HT-29 (cell line): Measurements from ENCODE around the gene GPR137C. TPM values are rescaled to one million over a fixed set of nuclear protein-coding genes. Genes with fewer than 3 reads are reported as not detected.
"Not testable (repeated sequence)": the region's sequence is repeated elsewhere in the genome, so short reads cannot be mapped to it uniquely, and the experiment has no call there.

ENCODE experiments used
- DNase-seq: peaks from one replicate; pipeline ENCODE4 v3.0.0-alpha.2; 2015; ENCODE audit warnings: low spot score
- total RNA-seq: library from RNA; depleted of rRNA; stranded (reverse); fragments of >200 nt; shearing (Covaris generic); gene quantifications from 2 replicates; pipeline ENCODE4 v1.2.3, GENCODE V29; 2014

The GPR137C gene
- total RNA-seq, 1 experiment from 2014 or later, result 0.48 TPM

GRCh38 chr14:52563120-52563519 is 10.5 kb downstream of the GPR137C start:
- no peak for DNase-seq

DNA sequence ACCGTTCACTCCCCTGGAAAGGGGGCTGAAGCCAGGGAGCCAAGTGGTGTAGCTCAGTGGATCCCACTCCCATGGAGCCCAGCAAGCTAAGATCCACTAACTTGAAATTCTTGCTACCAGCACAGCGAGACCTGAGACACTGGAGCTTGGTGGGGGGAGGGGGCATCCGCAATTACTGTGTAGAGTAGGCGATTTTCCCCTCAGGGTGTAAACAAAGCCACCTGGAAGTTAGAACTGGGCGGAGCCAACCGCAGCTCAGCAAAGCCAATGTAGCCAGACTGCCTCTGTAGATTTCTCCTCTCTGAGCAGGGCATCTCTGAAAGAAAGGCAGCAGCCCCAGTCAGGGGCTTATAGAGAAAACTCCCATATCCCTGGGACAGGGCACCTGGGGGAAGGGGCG is 15.8 kb downstream of the GPR137C start:
- not testable (repeated sequence) for DNase-seq

DNA sequence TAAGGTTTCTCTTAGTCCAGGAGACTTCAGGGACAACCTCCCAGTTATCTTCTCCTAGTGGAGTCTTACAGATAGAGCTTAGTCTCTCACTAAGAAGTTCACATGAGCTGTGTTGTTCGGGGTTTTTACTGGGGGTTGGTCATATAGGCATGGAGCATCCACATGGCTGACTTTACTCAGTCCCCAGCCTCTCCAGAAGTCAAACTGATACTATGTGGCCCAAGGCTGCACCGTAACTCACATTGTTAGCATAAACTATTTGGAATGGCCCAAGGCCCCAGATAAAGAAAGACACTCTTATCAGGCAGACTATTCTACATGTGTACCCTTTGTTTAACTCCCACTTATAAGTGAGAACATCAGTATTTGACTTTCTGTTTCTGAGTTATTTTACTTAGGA is 23.2 kb downstream of the GPR137C start:
- no peak for DNase-seq

GRCh38 chr14:52583544-52583943 is 30.9 kb downstream of the GPR137C start:
- DNase-seq, result no peak

DNA sequence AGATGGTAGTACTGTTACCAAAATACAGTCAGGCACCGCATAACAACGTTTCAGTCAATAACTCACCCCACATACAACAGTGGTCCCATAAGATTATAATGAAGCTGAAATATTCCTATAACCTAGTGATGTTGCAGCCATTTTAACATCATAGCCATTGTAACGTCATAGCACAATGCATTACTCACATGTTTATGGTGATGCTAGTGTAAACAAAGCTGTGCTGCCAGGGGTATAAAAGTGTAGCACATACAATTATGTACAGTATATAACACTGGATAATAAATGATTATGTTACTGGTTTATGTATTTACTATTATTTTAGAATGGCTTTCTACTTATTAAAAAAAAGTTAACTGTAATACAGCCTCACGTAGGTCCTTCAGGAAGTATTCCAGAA is 37.0 kb downstream of the GPR137C start:
- DNase-seq, result no peak

GRCh38 chr14:52590318-52590717 is 37.7 kb downstream of the GPR137C start:
- DNase-seq, result no peak

- DNase-seq, result no peak
Measured at GRCh38 chr14:52596320-52596719, 43.7 kb downstream of the GPR137C start.

GRCh38 chr14:52596861-52597260 is 44.2 kb downstream of the GPR137C start:
- DNase-seq, result no peak

DNA sequence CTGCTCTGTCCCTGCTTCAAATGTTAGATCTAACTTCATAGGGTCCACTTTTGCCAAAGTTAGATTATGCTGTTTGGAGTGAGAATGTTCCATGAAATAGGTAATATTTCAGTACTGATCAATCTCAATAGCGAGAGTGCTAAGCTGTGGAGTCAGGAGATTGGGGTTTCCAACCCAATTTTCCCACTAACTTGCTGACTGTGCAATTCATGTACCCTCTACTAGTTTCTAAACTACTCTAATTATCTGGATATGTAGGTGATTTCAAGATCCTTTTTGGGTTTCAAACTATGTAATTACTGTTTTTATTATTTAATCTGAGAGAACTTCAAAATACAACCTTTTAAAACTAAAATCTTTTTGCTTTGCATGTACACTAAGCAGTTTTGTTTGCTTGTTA is 45.9 kb downstream of the GPR137C start:
- no peak for DNase-seq

DNA sequence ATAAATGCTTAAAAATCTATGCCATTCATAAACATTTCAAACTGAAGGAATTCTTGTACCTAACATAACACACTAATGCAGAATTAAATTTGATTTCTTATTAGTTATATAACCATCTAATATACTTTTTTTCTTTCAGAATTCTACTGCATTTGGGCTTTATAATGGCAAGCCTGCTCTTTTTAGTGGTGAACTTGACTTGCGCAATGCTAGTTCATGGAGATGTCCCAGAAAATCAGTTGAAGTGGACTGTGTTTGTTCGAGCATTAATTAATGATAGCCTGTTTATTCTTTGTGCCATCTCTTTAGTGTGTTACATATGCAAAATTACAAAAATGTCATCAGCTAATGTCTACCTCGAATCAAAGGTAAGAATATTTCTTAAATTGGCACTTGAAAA is 47.3 kb downstream of the GPR137C start:
- no peak for DNase-seq

- no peak for DNase-seq
Measured at GRCh38 chr14:52602131-52602530, 49.5 kb downstream of the GPR137C start.

DNA sequence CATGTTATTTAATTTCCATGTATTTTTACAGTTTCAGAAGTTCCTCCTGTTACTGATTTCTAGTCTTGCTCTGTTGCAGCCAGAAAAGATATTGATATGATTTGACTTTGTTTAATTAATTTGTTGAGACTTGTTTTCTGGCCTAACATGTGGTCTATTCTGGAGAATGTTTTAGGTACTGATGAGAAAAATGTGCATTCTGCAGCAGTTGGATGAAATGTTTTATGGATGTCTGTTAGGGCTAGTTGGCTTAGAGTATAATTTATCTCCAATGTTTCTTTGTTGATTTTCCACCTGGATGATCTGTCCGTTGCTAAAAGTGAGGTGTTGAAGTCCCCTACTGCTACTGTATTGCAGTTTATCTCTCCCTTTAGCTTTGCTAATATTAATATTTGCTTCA is 54.4 kb downstream of the GPR137C start:
- no peak for DNase-seq

GRCh38 chr14:52609445-52610044 is 56.9 kb downstream of the GPR137C start:
- no peak for DNase-seq

GRCh38 chr14:52610187-52610586 is 57.6 kb downstream of the GPR137C start:
- no peak for DNase-seq

DNA sequence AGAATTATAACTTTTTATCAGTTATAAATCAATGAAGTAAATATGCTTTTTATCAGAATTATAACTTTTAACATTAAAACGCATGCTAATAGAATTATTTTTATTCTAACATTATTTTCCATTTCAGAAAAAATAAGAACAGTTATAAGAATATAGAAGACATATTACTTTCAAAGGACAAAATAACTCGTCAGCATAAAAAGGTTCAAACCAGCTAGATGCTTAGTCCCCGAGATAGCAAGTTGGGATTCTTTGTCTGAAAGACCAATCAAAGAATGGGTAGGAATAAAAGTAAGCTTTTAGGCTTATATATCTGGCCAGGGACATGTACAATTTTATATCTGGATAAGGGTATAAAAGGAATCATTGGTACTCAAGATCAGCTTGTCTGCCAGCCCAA is 66.0 kb downstream of the GPR137C start:
- no peak for DNase-seq

DNA sequence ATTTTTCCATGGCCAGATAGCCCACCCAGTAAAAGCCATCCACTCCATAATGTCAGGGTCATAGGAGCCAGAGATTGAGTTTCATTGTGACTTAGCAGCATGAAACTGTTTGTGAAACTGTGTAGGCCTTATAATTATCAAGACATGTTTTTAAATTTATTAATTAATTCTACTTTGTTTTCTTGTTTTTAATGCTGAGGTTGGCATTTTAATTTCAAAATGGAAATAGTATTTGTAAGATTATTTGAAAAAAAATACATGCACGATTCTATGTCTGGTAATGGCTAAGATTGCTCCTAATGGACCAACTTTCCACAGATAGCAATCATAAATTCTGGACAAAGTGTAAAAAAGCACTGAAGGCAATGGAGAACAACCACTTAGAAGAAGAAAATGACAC is 67.1 kb downstream of the GPR137C start:
- no peak for DNase-seq

DNA sequence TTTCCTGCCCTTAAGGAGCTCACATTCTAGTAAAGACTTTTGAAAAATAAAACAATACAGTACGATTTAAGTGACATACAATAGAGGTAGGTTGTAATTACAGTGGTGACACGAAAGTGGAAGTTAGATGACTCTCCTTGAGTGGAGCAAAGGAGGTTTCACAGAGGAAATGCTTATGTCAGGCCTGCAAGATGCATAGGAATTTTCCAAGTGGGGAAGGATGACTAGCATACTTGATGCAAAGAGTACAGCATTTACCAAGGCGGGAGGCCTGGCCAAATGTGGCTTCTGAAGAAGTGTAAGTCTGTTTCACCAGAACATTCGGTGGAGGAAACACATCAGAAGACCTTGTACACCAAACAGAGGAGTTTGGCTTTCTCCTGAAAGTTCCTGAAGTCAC is 87.5 kb downstream of the GPR137C start:
- no peak for DNase-seq

- no peak for DNase-seq
Measured at GRCh38 chr14:52641745-52642144, 89.1 kb downstream of the GPR137C start.

DNA sequence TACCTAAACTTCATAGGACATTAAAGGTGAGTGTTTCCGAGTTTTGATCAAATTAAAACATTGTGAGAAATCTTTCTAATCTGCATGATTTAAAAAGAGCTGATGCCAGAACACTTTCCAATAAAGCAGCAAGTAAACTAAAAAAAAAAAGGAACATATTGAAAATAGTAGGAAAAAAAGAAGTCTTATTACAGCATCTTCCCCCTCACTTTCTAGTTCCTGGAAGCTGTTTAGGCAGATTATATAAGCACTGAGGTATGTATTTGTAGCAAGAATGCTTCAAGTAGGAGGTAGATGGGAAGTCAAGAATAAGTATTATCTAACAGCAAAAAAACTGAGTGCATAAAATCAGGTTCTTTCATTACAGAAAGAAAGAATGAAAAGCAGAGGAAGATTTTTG is 96.9 kb downstream of the GPR137C start:
- DNase-seq, result no peak

GRCh38 chr14:52650774-52651173 is 98.1 kb downstream of the GPR137C start:
- no peak for DNase-seq

- no peak for DNase-seq
Measured at GRCh38 chr14:52656905-52657304, 104.3 kb downstream of the GPR137C start.

DNA sequence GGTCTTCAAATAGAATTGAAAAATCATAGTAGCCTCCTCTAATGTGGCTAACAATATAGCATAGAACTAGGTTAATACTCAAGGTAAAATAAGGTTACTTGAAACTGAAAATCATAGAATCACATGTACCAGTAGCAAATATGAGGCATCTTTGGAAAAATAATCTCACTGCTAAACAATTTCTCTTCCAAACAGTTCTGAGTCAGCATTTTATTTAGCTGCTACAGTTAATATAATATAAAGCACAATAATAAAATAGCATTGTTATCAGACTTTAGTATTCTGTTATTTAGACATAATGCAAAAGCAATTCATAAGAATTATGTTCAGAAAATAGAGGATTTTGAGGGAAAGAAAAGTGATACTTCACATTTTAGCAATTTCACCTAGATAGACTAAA is 107.7 kb downstream of the GPR137C start:
- no peak for DNase-seq

GRCh38 chr14:52660832-52661231 is 108.2 kb downstream of the GPR137C start:
- no peak for DNase-seq

DNA sequence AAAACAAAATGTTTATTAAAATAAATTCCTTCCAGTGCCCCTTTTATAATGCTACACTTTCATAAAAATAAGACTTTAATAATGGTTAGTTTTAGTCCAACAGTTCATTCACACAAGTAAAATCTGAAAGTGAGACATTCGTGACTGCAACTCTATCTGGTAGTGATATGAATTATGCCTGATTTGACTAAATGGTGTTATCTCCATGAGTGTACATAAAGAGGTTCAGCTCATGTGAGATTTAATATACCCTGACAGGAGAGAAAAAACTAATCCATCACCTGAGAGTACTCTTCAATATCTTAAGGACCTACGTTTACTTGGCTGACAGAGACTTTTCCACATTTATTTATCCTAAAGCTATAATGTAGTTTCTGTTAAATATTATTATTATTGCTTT is 108.7 kb downstream of the GPR137C start:
- no peak for DNase-seq
